Calu3 (cell line): ENCODE measurements around the gene TNF. TPM values are rescaled to one million over a fixed set of nuclear protein-coding genes. Genes with fewer than 3 reads are reported as not detected.

Source experiments
- BruUV-seq: library from RNA; stranded (reverse); fragments of 400-500 nt; replicated peaks from 2 replicates; lab custom pipeline; 2021; lab: Mats Ljungman, UMichigan
- CTCF ChIA-PET: fragments of 300-600 bp; sonication (Branson Sonifier 250); formaldehyde crosslinking; loops from one replicate; lab custom pipeline; 2022; ENCODE audit warnings: antibody characterized with exemption; lab: Charles Lee
- DNase-seq: peaks from one replicate; pipeline ENCODE4 v3.0.0; 2022
- H3K27ac Mint-ChIP-seq: one replicate; pipeline ENCODE4 v1.8.0; 2022; ENCODE audit warnings: mixed read lengths; ENCODE audit not compliant: unreplicated experiment
- H3K27me3 Mint-ChIP-seq: one replicate; pipeline ENCODE4 v1.8.0; 2022; ENCODE audit warnings: mixed read lengths; ENCODE audit not compliant: unreplicated experiment
- H3K36me3 Mint-ChIP-seq: one replicate; pipeline ENCODE4 v1.8.0; 2022; ENCODE audit warnings: mild to moderate bottlenecking, moderate library complexity, mixed read lengths; ENCODE audit not compliant: insufficient read depth, unreplicated experiment
- H3K4me1 Mint-ChIP-seq: one replicate; pipeline ENCODE4 v1.8.0; 2022; ENCODE audit warnings: mild to moderate bottlenecking, low read depth, mixed read lengths; ENCODE audit not compliant: unreplicated experiment
- H3K4me3 Mint-ChIP-seq: one replicate; pipeline ENCODE4 v1.8.0; 2022; ENCODE audit warnings: mild to moderate bottlenecking, low read depth, moderate library complexity, mixed read lengths; ENCODE audit not compliant: unreplicated experiment
- H3K9me3 Mint-ChIP-seq: one replicate; pipeline ENCODE4 v1.8.0; 2022; ENCODE audit warnings: low read depth, mixed read lengths; ENCODE audit not compliant: unreplicated experiment
- CTCF ChIP-seq: fragments of 200-600 bp; IDR thresholded peaks from one replicate; pipeline ENCODE4 v1.8.0; 2022; ENCODE audit warnings: antibody characterized with exemption; ENCODE audit not compliant: unreplicated experiment
- intact Hi-C: fragments of 100-400 bp; cut with micrococcal nuclease; formaldehyde crosslinking; loops from one replicate; pipeline ENCODE4 v1.10.0; 2022; ENCODE audit not compliant: unreplicated experiment
- total RNA-seq: library from RNA; stranded (reverse); gene quantifications from 2 replicates; pipeline ENCODE4 v1.2.3, GENCODE V29; 2022

Gene TNF
- total RNA-seq, 1 experiment from 2014 or later, result 0.68 TPM

GRCh38 chr6:31585491-31585890 is 10.1 kb downstream of the TNF start:
- DNase-seq, result peak; percentile 55
- peak; percentile 77 for TF ChIP-seq CTCF
- Mint-ChIP-seq H3K27ac (no peak overlapping the region), H3K4me1 (peaks cover 23% of the 10 kb centered on the region), H3K4me3 (no peak overlapping the region), H3K9me3 (no peaks in the 10 kb centered on the region), H3K36me3 (peaks cover 13% of the 10 kb centered on the region), H3K27me3 (peaks cover 53% of the 10 kb centered on the region)
- intact Hi-C loops, result no loop called here
- no TSS peak for BruUV-seq
- CTCF ChIA-PET, result interaction anchor here (4.3 kb wide), 1 partner anchor 12 kb away, joined by 29 read pairs; no protein-coding TSS in a partner anchor

GRCh38 chr6:31586008-31586407 is 10.6 kb downstream of the TNF start, which contains the start of gene LST1:
LST1 (plus strand) TSS chr6:31586277; CDS start chr6:31587300, 1,023 bp downstream.
- TF ChIP-seq CTCF, result no peak
- Mint-ChIP-seq H3K4me3 (no peak within 1 kb of the TSS), H3K27ac (no peak within 1 kb of the TSS), H3K27me3 (peaks cover 48% of the 10 kb centered on the region), H3K9me3 (no peaks in the 10 kb centered on the region), H3K4me1 (peaks cover 18% of the 10 kb centered on the region), H3K36me3 (peaks cover 10% of the 10 kb centered on the region)
- DNase-seq, result no peak
- intact Hi-C loops, result no loop called here
- no TSS peak for BruUV-seq
- CTCF ChIA-PET, result interaction anchor here (1.2 to 4.3 kb wide), 3 partner anchors 11 to 13 kb away, joined by 3 to 29 read pairs (median 10); no protein-coding TSS in a partner anchor

GRCh38 chr6:31586599-31587281 is 11.4 kb downstream of the TNF start:
- no peak for TF ChIP-seq CTCF
- no peak for DNase-seq
- CTCF ChIA-PET, result interaction anchor here (0.5 to 2.1 kb wide), 3 partner anchors 8 to 13 kb away, joined by 3 to 10 read pairs (median 6); no protein-coding TSS in a partner anchor
- no peaks in the 10 kb centered on the region for H3K9me3 Mint-ChIP-seq
- BruUV-seq, result no TSS peak
- peaks cover 11% of the 10 kb centered on the region for H3K4me1 Mint-ChIP-seq
- intact Hi-C loops, result no loop called here
- peaks cover 40% of the 10 kb centered on the region for H3K27me3 Mint-ChIP-seq
- H3K27ac Mint-ChIP-seq, result no peak overlapping the region
- no peak overlapping the region for H3K4me3 Mint-ChIP-seq
- H3K36me3 Mint-ChIP-seq, result peaks cover 2% of the 10 kb centered on the region

GRCh38 chr6:31587791-31588777 is 12.7 kb downstream of the TNF start:
- TF ChIP-seq CTCF, result no peak
- no peaks in the 10 kb centered on the region for H3K36me3 Mint-ChIP-seq
- no peaks in the 10 kb centered on the region for H3K9me3 Mint-ChIP-seq
- H3K4me1 Mint-ChIP-seq, result no peaks in the 10 kb centered on the region
- peaks cover 31% of the 10 kb centered on the region for H3K27me3 Mint-ChIP-seq
- H3K27ac Mint-ChIP-seq, result no peak overlapping the region
- no TSS peak for BruUV-seq
- intact Hi-C loops, result no loop called here
- no peak for DNase-seq
- CTCF ChIA-PET, result interaction anchor here (0.6 to 2.1 kb wide), 5 partner anchors 8 to 294 kb away, joined by 3 to 10 read pairs (median 4); no protein-coding TSS in a partner anchor
- H3K4me3 Mint-ChIP-seq, result no peak overlapping the region
